ENCODE data around the gene ATF7.
"Not testable (repeated sequence)": the region's sequence is repeated elsewhere in the genome, so short reads cannot be mapped to it uniquely, and the experiment has no call there.

ATF7 gene

GRCh38 chr12:53577941-53578352, 48.2 kb downstream of the ATF7 start:
- no peaks in the 10 kb centered on the region for H3K36me3 ChIP-seq (ENCODE audit: control insufficient read depth, insufficient read depth, low read length)
- no peaks in the 10 kb centered on the region for H3K9me3 ChIP-seq (ENCODE audit: control insufficient read depth, insufficient read depth, low read length)
- no peaks in the 10 kb centered on the region for H3K27me3 ChIP-seq (ENCODE audit: control insufficient read depth, insufficient read depth, low read length)
- H3K9ac ChIP-seq (ENCODE audit: low read depth, low read length), result no peak overlapping the region
- no peaks in the 10 kb centered on the region for H3K4me1 ChIP-seq (ENCODE audit: control insufficient read depth, insufficient read depth, low read length)
- H3K4me3 ChIP-seq (ENCODE audit: low read depth, low read length), result no peak overlapping the region

GRCh38 chr12:53575502-53576249, 50.5 kb downstream of the ATF7 start:
- Histone ChIP-seq H3K9me3 (ENCODE audit: control insufficient read depth, insufficient read depth, low read length) (no peaks in the 10 kb centered on the region), H3K4me1 (ENCODE audit: control insufficient read depth, insufficient read depth, low read length) (no peaks in the 10 kb centered on the region), H3K27me3 (ENCODE audit: control insufficient read depth, insufficient read depth, low read length) (no peaks in the 10 kb centered on the region), H3K9ac (ENCODE audit: low read depth, low read length) (no peak overlapping the region), H3K4me3 (ENCODE audit: low read depth, low read length) (no peak overlapping the region), H3K36me3 (ENCODE audit: control insufficient read depth, insufficient read depth, low read length) (no peaks in the 10 kb centered on the region)

GRCh38 chr12:53572134-53572758, 53.9 kb downstream of the ATF7 start:
- no peaks in the 10 kb centered on the region for H3K27me3 ChIP-seq (ENCODE audit: control insufficient read depth, insufficient read depth, low read length)
- H3K9me3 ChIP-seq (ENCODE audit: control insufficient read depth, insufficient read depth, low read length), result no peaks in the 10 kb centered on the region
- peaks cover 6% of the 10 kb centered on the region for H3K4me1 ChIP-seq (ENCODE audit: control insufficient read depth, insufficient read depth, low read length)
- no peak overlapping the region for H3K9ac ChIP-seq (ENCODE audit: low read depth, low read length)
- H3K4me3 ChIP-seq (ENCODE audit: low read depth, low read length), result no peak overlapping the region
- H3K36me3 ChIP-seq (ENCODE audit: control insufficient read depth, insufficient read depth, low read length), result no peaks in the 10 kb centered on the region

GRCh38 chr12:53571295-53571694, 54.9 kb downstream of the ATF7 start:
- H3K9me3 ChIP-seq (ENCODE audit: control insufficient read depth, insufficient read depth, low read length), result no peaks in the 10 kb centered on the region
- no peak overlapping the region for H3K9ac ChIP-seq (ENCODE audit: low read depth, low read length)
- no peak overlapping the region for H3K4me3 ChIP-seq (ENCODE audit: low read depth, low read length)
- H3K27me3 ChIP-seq (ENCODE audit: control insufficient read depth, insufficient read depth, low read length), result no peaks in the 10 kb centered on the region
- H3K36me3 ChIP-seq (ENCODE audit: control insufficient read depth, insufficient read depth, low read length), result no peaks in the 10 kb centered on the region
- H3K4me1 ChIP-seq (ENCODE audit: control insufficient read depth, insufficient read depth, low read length), result peaks cover 6% of the 10 kb centered on the region

- Histone ChIP-seq H3K27me3 (ENCODE audit: control insufficient read depth, insufficient read depth, low read length) (no peaks in the 10 kb centered on the region), H3K9me3 (ENCODE audit: control insufficient read depth, insufficient read depth, low read length) (no peaks in the 10 kb centered on the region), H3K36me3 (ENCODE audit: control insufficient read depth, insufficient read depth, low read length) (no peaks in the 10 kb centered on the region), H3K9ac (ENCODE audit: low read depth, low read length) (no peak overlapping the region), H3K4me3 (ENCODE audit: low read depth, low read length) (no peak overlapping the region), H3K4me1 (ENCODE audit: control insufficient read depth, insufficient read depth, low read length) (peaks cover 6% of the 10 kb centered on the region)
Observed at GRCh38 chr12:53568809-53569557, 57.2 kb downstream of the ATF7 start.

GRCh38 chr12:53567961-53568808, 58.0 kb downstream of the ATF7 start:
- Histone ChIP-seq H3K27me3 (ENCODE audit: control insufficient read depth, insufficient read depth, low read length) (no peaks in the 10 kb centered on the region), H3K9ac (ENCODE audit: low read depth, low read length) (no peak overlapping the region), H3K4me3 (ENCODE audit: low read depth, low read length) (no peak overlapping the region), H3K9me3 (ENCODE audit: control insufficient read depth, insufficient read depth, low read length) (no peaks in the 10 kb centered on the region), H3K36me3 (ENCODE audit: control insufficient read depth, insufficient read depth, low read length) (no peaks in the 10 kb centered on the region), H3K4me1 (ENCODE audit: control insufficient read depth, insufficient read depth, low read length) (peaks cover 6% of the 10 kb centered on the region)

GRCh38 chr12:53565376-53565775, 60.8 kb downstream of the ATF7 start:
- H3K27me3 ChIP-seq (ENCODE audit: control insufficient read depth, insufficient read depth, low read length); H3K36me3 ChIP-seq (ENCODE audit: control insufficient read depth, insufficient read depth, low read length); H3K4me1 ChIP-seq (ENCODE audit: control insufficient read depth, insufficient read depth, low read length); H3K4me3 ChIP-seq (ENCODE audit: low read depth, low read length); H3K9me3 ChIP-seq (ENCODE audit: control insufficient read depth, insufficient read depth, low read length); H3K9ac ChIP-seq (ENCODE audit: low read depth, low read length): not testable (repeated sequence)

GRCh38 chr12:53564941-53565340, 61.2 kb downstream of the ATF7 start:
- Histone ChIP-seq H3K9me3 (ENCODE audit: control insufficient read depth, insufficient read depth, low read length) (no peaks in the 10 kb centered on the region), H3K36me3 (ENCODE audit: control insufficient read depth, insufficient read depth, low read length) (no peaks in the 10 kb centered on the region), H3K4me3 (ENCODE audit: low read depth, low read length) (no peak overlapping the region), H3K9ac (ENCODE audit: low read depth, low read length) (no peak overlapping the region), H3K4me1 (ENCODE audit: control insufficient read depth, insufficient read depth, low read length) (peaks cover 6% of the 10 kb centered on the region), H3K27me3 (ENCODE audit: control insufficient read depth, insufficient read depth, low read length) (no peaks in the 10 kb centered on the region)

- H3K36me3 ChIP-seq (ENCODE audit: control insufficient read depth, insufficient read depth, low read length), result no peaks in the 10 kb centered on the region
- no peaks in the 10 kb centered on the region for H3K9me3 ChIP-seq (ENCODE audit: control insufficient read depth, insufficient read depth, low read length)
- H3K9ac ChIP-seq (ENCODE audit: low read depth, low read length), result no peak overlapping the region
- peaks cover 5% of the 10 kb centered on the region for H3K4me1 ChIP-seq (ENCODE audit: control insufficient read depth, insufficient read depth, low read length)
- H3K4me3 ChIP-seq (ENCODE audit: low read depth, low read length), result no peak overlapping the region
- H3K27me3 ChIP-seq (ENCODE audit: control insufficient read depth, insufficient read depth, low read length), result no peaks in the 10 kb centered on the region
Observed at GRCh38 chr12:53564278-53564677, 61.9 kb downstream of the ATF7 start.

GRCh38 chr12:53563452-53564028, 62.6 kb downstream of the ATF7 start:
- Histone ChIP-seq H3K27me3 (ENCODE audit: control insufficient read depth, insufficient read depth, low read length) (no peaks in the 10 kb centered on the region), H3K9me3 (ENCODE audit: control insufficient read depth, insufficient read depth, low read length) (no peaks in the 10 kb centered on the region), H3K4me3 (ENCODE audit: low read depth, low read length) (no peak overlapping the region), H3K4me1 (ENCODE audit: control insufficient read depth, insufficient read depth, low read length) (no peaks in the 10 kb centered on the region), H3K9ac (ENCODE audit: low read depth, low read length) (no peak overlapping the region), H3K36me3 (ENCODE audit: control insufficient read depth, insufficient read depth, low read length) (no peaks in the 10 kb centered on the region)

- no peaks in the 10 kb centered on the region for H3K36me3 ChIP-seq (ENCODE audit: control insufficient read depth, insufficient read depth, low read length)
- no peak overlapping the region for H3K9ac ChIP-seq (ENCODE audit: low read depth, low read length)
- no peaks in the 10 kb centered on the region for H3K27me3 ChIP-seq (ENCODE audit: control insufficient read depth, insufficient read depth, low read length)
- H3K4me3 ChIP-seq (ENCODE audit: low read depth, low read length), result no peak overlapping the region
- no peaks in the 10 kb centered on the region for H3K4me1 ChIP-seq (ENCODE audit: control insufficient read depth, insufficient read depth, low read length)
- H3K9me3 ChIP-seq (ENCODE audit: control insufficient read depth, insufficient read depth, low read length), result no peaks in the 10 kb centered on the region
Observed at GRCh38 chr12:53561590-53561953, 64.6 kb downstream of the ATF7 start.
